T-helper 1 cell (primary cell): ENCODE data around the gene INTS13.
"Not testable (repeated sequence)": the region's sequence is repeated elsewhere in the genome, so short reads cannot be mapped to it uniquely, and the experiment has no call there.

ENCODE experiments used
- DNase-seq, 5 donors: peaks; one replicate each; pipeline ENCODE4 v3.0.0-alpha.2; 2012 to 2020
- total RNA-seq, 4 donors: gene quantifications; one replicate each; lab custom pipeline; 2026; lab: John Stamatoyannopoulos, UW

Gene INTS13
- total RNA-seq, result 22.4 to 39.7 (median 36.4) reads per million in 4 donors

GRCh38 chr12:26937863-26938700, at the start of gene INTS13, which contains the start of gene FGFR1OP2:
Gene INTS13 (minus strand): TSS chr12:26937981. CDS start chr12:26936803, 1,178 bp downstream.
Gene FGFR1OP2 (plus strand): TSS chr12:26938470. CDS start chr12:26954159, 15,689 bp downstream.
- DNase-seq, result peak; percentile 93 to 98 (median 95)

GRCh38 chr12:26982866-26983265, 45.1 kb upstream of the INTS13 start:
- DNase-seq, result no peak

- DNase-seq, result no peak
Observed at GRCh38 chr12:26979733-26980132, 42.0 kb upstream of the INTS13 start.

- DNase-seq, result no peak
Observed at GRCh38 chr12:26978801-26979200, 41.0 kb upstream of the INTS13 start.

DNA sequence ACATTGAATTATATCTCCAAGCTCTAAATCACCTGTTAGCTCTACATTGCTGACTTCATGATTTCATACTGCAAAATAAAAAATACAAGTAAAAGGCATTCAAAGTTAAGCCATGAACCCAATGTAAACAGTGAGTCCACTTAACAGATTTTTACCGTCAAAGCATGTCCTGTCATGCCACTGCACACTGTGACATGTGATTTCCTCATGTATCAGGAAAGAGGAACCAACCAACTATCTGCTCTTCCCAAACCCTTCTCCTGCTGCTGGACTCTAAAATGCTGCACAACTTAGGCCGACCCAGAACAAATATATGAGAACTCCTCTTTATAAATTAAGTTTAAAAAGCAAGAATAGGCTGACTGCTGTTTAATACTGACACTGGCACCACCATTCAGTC, 38.9 kb upstream of the INTS13 start:
- no peak for DNase-seq

DNA sequence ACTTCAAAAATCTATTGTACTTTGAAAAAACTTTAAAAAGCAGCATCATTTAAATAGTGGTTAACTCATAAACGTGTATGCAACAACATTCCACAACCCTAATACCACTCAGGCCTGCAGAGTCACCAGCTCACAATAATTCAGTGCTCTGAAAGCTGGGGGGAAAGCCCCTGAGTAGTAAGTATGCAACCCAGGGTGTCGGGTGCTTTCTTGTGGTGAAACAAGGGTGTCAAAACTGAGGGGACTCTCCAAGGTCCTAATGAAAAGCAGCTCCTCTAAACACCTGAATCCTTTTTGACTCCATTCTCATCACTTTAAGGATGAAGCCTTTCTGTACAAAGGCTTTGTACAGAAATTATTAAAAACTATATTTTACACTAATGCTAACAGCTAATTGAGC, 34.2 kb upstream of the INTS13 start:
- DNase-seq, result peak; percentile 32 to 55 (median 42)

DNA sequence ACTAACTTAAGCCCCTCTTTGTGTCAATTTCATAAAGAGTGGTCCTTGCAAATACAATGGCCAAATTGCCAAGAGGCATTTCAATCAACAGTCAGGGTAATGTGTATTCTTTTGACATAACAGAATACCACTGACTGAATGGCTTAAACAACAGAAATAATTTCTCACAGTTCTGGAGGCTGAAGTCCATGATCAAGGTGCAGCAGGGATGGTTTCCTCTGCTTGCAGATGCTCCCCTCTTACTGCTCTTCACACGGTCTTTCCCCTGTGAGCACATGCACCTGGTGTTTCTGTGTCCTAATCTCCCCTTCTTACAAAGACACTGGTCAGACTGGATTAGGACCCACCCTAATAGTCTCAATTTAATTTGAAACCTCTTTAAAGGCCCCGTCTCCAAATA, 32.4 kb upstream of the INTS13 start:
- DNase-seq, result no peak

DNA sequence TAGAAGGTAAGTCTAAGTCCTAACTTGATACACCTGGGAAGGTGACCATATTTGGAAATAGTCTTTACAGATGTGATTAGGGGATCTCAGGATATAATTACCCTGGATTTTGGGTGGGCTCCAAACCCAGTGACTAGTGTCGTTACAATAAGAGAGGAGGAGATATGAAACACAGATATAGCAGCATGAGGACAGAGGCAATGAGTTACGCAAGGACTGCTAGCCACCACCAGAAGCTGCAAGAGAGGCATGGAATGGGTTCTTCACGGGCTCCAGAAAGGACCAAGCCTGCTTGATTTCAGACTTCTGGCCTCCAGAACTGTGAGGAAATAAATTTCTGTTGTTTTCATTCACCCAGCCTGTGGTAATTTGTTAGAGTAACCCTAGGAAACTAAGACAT, 29.1 kb upstream of the INTS13 start:
- no peak for DNase-seq

GRCh38 chr12:26963413-26963812, 25.6 kb upstream of the INTS13 start:
- no peak for DNase-seq

DNA sequence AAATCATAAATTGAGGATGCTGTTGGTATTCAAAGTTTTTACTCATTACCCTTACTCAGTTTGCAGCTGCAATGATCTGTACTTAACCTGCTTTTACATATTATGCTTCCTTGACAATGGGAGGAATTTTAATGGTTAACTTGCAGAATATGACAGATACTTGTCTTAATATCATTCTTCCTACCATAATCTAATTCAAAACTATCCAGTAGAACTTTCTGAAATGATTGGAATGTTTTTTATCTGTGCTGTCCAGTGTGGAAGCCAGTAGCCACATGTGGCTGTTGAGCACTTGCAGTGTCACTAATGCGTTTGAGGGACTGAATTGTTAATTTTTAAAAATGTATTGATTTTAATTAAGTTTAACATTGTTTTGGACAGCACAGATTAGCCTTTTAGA, 24.0 kb upstream of the INTS13 start:
- DNase-seq, result no peak

- DNase-seq, result not testable (repeated sequence)
Observed at GRCh38 chr12:26961391-26961790, 23.6 kb upstream of the INTS13 start.

- no peak for DNase-seq
Observed at GRCh38 chr12:26954027-26954426, 16.2 kb upstream of the INTS13 start.

- no peak for DNase-seq
Observed at GRCh38 chr12:26953447-26953846, 15.7 kb upstream of the INTS13 start.

DNA sequence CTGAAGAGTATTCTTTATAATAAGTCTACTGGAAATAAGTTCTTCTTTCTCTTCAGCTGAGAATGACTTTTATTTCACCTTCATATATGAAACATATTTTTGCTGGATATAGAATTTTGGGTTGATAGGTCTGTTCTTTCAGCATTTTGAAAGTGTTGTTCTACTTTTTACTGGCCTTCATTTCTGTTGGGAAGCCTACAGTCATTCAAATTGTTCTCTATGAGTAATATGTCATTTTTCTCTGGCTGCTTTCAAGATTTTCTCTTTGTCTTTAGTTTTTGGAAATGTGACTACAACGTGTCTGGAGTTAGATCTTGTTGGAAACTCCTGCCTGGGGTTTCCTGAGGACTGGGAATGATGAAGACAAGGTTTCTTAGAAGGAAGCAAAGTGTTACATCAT, 10.5 kb upstream of the INTS13 start:
- no peak for DNase-seq

DNA sequence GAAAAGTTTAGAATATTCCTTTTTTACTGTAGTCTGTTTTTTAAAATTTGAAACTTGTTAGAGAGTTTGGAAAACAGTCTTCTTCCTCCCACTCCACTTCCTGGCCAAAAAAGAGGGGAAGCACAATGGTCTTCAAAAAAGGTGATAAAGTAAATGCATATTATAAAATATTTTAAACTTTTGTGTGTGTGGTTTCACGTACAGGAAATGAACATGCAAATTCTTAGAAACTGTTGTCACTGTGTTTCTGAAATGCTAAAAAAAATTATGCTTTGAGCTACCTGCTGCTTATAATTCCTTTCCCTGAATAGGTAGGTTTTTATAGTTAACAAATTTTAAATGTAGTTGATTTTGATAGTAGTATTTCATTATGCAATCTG, 3.4 kb upstream of the INTS13 start:
- DNase-seq, result peak in 1 of 5 donors; percentile 32

GRCh38 chr12:26940516-26941214, 2.9 kb upstream of the INTS13 start:
- peak in 2 of 5 donors; percentile 15 to 23 for DNase-seq

GRCh38 chr12:26939953-26940352, 2.2 kb upstream of the INTS13 start:
- DNase-seq, result no peak

DNA sequence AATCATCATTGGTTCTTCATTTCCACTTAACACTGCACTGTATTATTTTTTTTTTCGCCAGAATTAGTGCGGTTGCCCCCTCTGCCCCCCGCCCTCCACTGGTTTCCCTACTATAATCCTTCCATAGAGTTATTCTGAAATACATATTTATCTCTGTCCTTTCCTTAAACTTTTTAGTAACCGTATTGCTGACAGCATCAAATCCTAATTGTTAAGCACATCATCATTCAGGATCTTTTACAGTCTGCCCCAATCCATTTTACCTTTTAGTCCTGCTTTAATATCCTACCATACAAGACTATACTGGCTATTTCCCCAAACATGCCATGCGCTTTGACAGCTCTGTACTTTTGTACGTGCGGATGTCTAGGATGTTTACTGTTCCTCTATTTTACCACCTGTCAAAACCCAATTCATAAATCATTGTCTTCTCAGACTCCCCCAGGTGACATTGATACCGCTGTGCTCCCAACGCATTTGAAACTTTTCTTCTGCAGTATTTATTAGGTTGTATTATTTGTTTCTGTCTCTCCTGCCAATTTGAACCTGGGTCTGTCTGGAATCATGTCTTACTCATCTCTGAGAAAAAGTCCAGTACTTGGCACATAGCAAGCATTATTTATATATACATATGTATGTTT, 1.5 kb upstream of the INTS13 start:
- DNase-seq, result peak in 1 of 5 donors; percentile 11

GRCh38 chr12:26938701-26939062, 901 bp upstream of the INTS13 start:
- peak in 1 of 5 donors; percentile 24 for DNase-seq

- DNase-seq, result no peak
Observed at GRCh38 chr12:26937443-26937862, 328 bp downstream of the INTS13 start.

- DNase-seq, result peak in 2 of 5 donors; percentile 16 to 37
Observed at GRCh38 chr12:26936559-26937442, 980 bp downstream of the INTS13 start.
